Measurements from ENCODE around the gene RABIF.

The RABIF gene

GRCh38 chr1:202861420-202862132 is 27.4 kb downstream of the RABIF start:
- Histone ChIP-seq H3K9ac (ENCODE audit: low read length) (no peak overlapping the region), H3K4me3 (ENCODE audit: low read length) (peak overlapping the region; percentile 65), H3K36me3 (ENCODE audit: control insufficient read depth, insufficient read depth, low read length) (no peaks in the 10 kb centered on the region), H3K27me3 (ENCODE audit: control insufficient read depth, insufficient read depth, low read length) (no peaks in the 10 kb centered on the region), H3K4me1 (ENCODE audit: control insufficient read depth, insufficient read depth, low read length) (peaks cover 6% of the 10 kb centered on the region), H3K27ac (ENCODE audit: low read depth, low read length) (no peak overlapping the region)

DNA sequence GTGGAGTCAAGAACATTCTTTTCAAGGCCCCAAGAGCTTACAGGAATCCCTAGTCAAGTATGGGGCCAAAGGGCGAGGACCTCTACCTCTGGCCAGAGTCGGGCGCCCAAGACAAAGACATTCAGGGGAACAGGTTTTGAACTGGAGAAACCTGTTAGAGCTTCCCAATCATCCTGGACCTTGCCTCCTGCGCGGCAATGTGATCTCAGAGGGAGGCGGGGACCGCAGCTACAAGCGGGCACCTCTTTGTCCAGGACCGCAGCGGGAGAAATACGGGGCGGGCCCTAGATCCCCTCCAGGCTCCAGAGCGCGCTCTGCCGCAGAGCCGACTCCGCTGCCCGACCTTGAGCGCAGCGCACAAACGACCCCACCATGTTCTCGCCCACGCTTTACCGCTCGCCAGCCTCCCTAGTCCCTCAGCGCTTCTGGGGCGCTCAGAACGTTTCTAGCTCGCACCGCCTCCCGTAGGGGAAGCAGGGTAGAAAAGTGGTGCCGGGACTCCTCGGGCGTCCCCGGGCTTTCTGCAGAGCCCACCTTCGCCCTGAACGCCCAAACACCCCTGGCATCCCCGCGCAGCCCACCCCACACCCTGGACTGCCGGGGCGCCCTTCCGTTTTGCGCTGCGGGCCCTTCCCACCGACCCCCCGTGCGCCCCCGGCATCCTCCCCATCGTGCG is 28.1 kb downstream of the RABIF start:
- Histone ChIP-seq H3K36me3 (ENCODE audit: control insufficient read depth, insufficient read depth, low read length) (no peaks in the 10 kb centered on the region), H3K4me1 (ENCODE audit: control insufficient read depth, insufficient read depth, low read length) (peaks cover 6% of the 10 kb centered on the region), H3K4me3 (ENCODE audit: low read length) (peak overlapping the region; percentile 65), H3K27me3 (ENCODE audit: control insufficient read depth, insufficient read depth, low read length) (no peaks in the 10 kb centered on the region), H3K27ac (ENCODE audit: low read depth, low read length) (no peak overlapping the region), H3K9ac (ENCODE audit: low read length) (no peak overlapping the region)

DNA sequence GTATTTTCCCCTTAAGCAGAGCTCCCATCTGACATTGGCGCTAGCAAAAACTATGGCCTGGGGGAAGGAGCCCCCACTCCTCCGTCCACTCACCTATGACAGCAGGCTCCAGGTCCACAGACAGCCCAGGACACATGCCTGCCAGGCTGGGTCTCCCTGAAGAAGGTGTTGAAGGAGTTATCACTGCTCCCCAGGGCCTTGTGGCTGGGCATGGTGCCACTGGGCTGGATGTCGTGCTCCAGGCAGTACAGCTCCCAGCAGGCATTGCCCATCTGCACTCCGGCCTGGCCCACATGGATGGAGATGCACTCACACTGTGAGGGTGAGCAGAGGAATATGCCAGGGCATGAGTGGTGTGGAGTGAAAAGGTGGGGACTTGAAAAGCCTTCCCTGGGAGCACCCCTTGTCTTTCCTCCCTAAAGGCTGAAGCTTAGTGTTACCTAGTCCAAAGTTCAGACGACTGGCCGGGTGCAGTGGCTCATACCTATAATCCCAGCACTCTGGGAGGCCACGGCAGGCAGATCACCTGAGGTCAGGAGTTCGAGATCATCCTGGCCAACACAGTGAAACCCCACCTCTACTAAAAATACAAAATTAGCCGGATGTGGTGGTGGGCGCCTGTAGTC is 30.0 kb downstream of the RABIF start:
- no peak overlapping the region for H3K4me3 ChIP-seq (ENCODE audit: low read length)
- H3K4me1 ChIP-seq (ENCODE audit: control insufficient read depth, insufficient read depth, low read length): peaks cover 6% of the 10 kb centered on the region
- H3K27ac ChIP-seq (ENCODE audit: low read depth, low read length): peak overlapping the region; percentile 50
- no peaks in the 10 kb centered on the region for H3K27me3 ChIP-seq (ENCODE audit: control insufficient read depth, insufficient read depth, low read length)
- no peak overlapping the region for H3K9ac ChIP-seq (ENCODE audit: low read length)
- no peaks in the 10 kb centered on the region for H3K36me3 ChIP-seq (ENCODE audit: control insufficient read depth, insufficient read depth, low read length)

DNA sequence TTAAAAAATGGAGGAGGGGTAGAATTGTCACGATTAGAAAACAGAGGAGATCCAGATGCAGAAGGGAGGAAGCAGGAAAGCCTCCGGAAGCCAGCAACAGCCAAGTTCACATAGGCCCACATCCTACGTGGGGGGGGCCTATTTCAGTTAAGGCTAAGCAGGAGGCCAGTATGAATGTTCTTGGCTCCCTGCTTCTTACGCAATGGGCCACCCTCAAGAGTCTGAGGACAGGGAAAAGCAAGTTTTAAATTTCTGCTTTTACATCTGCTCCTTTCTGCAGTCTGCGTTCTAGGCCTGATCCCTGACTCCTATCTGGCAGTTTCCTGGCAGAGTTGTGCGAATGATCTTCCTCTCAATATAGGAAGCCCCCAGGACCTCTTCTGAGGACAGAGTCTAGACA is 30.6 kb downstream of the RABIF start:
- Histone ChIP-seq H3K4me3 (ENCODE audit: low read length) (no peak overlapping the region), H3K27me3 (ENCODE audit: control insufficient read depth, insufficient read depth, low read length) (no peaks in the 10 kb centered on the region), H3K4me1 (ENCODE audit: control insufficient read depth, insufficient read depth, low read length) (peaks cover 6% of the 10 kb centered on the region), H3K9ac (ENCODE audit: low read length) (no peak overlapping the region), H3K27ac (ENCODE audit: low read depth, low read length) (no peak overlapping the region), H3K36me3 (ENCODE audit: control insufficient read depth, insufficient read depth, low read length) (no peaks in the 10 kb centered on the region)

- Histone ChIP-seq H3K36me3 (ENCODE audit: control insufficient read depth, insufficient read depth, low read length) (no peaks in the 10 kb centered on the region), H3K27me3 (ENCODE audit: control insufficient read depth, insufficient read depth, low read length) (no peaks in the 10 kb centered on the region), H3K4me3 (ENCODE audit: low read length) (no peak overlapping the region), H3K27ac (ENCODE audit: low read depth, low read length) (no peak overlapping the region), H3K9ac (ENCODE audit: low read length) (no peak overlapping the region), H3K4me1 (ENCODE audit: control insufficient read depth, insufficient read depth, low read length) (peaks cover 6% of the 10 kb centered on the region)
Observed at GRCh38 chr1:202857136-202857610, 31.8 kb downstream of the RABIF start.

- Histone ChIP-seq H3K36me3 (ENCODE audit: control insufficient read depth, insufficient read depth, low read length) (no peaks in the 10 kb centered on the region), H3K9ac (ENCODE audit: low read length) (no peak overlapping the region), H3K4me1 (ENCODE audit: control insufficient read depth, insufficient read depth, low read length) (peaks cover 2% of the 10 kb centered on the region), H3K27ac (ENCODE audit: low read depth, low read length) (no peak overlapping the region), H3K4me3 (ENCODE audit: low read length) (no peak overlapping the region), H3K27me3 (ENCODE audit: control insufficient read depth, insufficient read depth, low read length) (no peaks in the 10 kb centered on the region)
Observed at GRCh38 chr1:202856014-202856413, 32.9 kb downstream of the RABIF start.

DNA sequence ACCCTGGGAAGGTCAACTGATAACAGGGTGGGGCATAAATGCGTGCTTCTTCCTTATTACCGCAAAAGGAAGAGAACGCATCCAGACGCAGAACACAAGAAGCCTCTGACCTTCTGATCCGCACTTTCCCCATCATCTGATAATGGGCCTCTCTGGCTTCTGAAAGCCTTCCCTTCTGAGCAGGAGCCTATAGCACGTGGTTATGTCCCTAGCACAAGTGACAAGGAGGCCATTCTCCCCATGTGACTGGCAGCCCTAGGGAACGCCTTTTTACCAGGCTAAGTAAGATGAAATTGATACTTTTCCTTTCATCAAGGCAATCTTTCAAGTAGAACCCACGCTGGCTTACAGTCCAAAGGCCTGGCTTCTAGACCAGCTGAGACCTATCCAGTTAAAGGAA is 34.2 kb downstream of the RABIF start:
- Histone ChIP-seq H3K4me3 (ENCODE audit: low read length) (no peak overlapping the region), H3K36me3 (ENCODE audit: control insufficient read depth, insufficient read depth, low read length) (no peaks in the 10 kb centered on the region), H3K4me1 (ENCODE audit: control insufficient read depth, insufficient read depth, low read length) (peaks cover 2% of the 10 kb centered on the region), H3K9ac (ENCODE audit: low read length) (no peak overlapping the region), H3K27ac (ENCODE audit: low read depth, low read length) (no peak overlapping the region), H3K27me3 (ENCODE audit: control insufficient read depth, insufficient read depth, low read length) (no peaks in the 10 kb centered on the region)

GRCh38 chr1:202852163-202852904 is 36.6 kb downstream of the RABIF start:
- no peaks in the 10 kb centered on the region for H3K36me3 ChIP-seq (ENCODE audit: control insufficient read depth, insufficient read depth, low read length)

DNA sequence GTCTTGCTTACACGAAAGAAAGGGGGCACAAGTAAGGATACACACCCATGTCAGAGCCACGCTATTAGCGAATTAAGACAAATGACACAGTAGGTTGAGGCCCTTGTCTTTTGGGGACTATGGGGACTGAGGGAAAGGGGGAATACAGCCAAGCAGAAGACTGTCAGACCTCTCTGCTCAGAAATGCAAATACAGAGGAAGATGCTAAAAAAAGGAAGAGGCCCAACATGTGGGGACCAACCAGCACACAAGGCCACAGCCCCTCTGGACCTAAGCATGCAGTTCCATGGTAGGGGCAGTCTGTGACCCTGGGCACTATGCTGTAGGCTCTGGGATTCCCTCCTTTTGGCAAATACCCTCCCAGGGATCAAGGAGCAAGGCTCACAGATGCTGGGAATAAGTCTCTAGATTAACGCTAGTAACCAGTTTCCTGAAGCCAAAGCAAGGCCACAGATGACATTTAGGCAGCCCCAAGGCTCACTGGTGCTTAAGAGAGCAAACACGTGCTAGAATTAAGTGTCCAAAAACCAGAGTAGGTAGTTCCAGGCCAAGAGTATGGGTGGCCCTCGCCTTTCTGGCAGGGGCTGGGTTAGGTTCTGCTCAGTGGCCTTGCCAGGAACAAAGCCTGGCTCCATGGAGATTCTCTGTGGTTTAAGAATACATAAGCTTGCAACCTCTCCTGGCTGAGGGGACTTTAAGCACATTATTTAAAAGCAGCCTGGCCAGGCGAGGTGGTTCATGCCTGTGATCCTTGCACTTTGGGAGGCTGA is 38.2 kb downstream of the RABIF start:
- H3K27me3 ChIP-seq (ENCODE audit: control insufficient read depth, insufficient read depth, low read length): no peaks in the 10 kb centered on the region
- H3K4me1 ChIP-seq (ENCODE audit: control insufficient read depth, insufficient read depth, low read length): no peaks in the 10 kb centered on the region
- H3K27ac ChIP-seq (ENCODE audit: low read depth, low read length): no peak overlapping the region
- H3K4me3 ChIP-seq (ENCODE audit: low read length): no peak overlapping the region
- H3K36me3 ChIP-seq (ENCODE audit: control insufficient read depth, insufficient read depth, low read length): no peaks in the 10 kb centered on the region
- H3K9ac ChIP-seq (ENCODE audit: low read length): no peak overlapping the region

More at GRCh38 chr1:202852163-202852904, 36.6 kb downstream of the RABIF start:
- no peaks in the 10 kb centered on the region for H3K27me3 ChIP-seq (ENCODE audit: control insufficient read depth, insufficient read depth, low read length)
- H3K27ac ChIP-seq (ENCODE audit: low read depth, low read length): no peak overlapping the region
- H3K4me3 ChIP-seq (ENCODE audit: low read length): no peak overlapping the region
- no peak overlapping the region for H3K9ac ChIP-seq (ENCODE audit: low read length)
- H3K4me1 ChIP-seq (ENCODE audit: control insufficient read depth, insufficient read depth, low read length): no peaks in the 10 kb centered on the region

- Histone ChIP-seq H3K27ac (ENCODE audit: low read depth, low read length) (no peak overlapping the region), H3K27me3 (ENCODE audit: control insufficient read depth, insufficient read depth, low read length) (no peaks in the 10 kb centered on the region), H3K36me3 (ENCODE audit: control insufficient read depth, insufficient read depth, low read length) (no peaks in the 10 kb centered on the region)
Observed at GRCh38 chr1:202848191-202848542, 40.8 kb downstream of the RABIF start.

GRCh38 chr1:202844935-202845334 is 44.0 kb downstream of the RABIF start:
- Histone ChIP-seq H3K27me3 (ENCODE audit: control insufficient read depth, insufficient read depth, low read length) (no peaks in the 10 kb centered on the region), H3K27ac (ENCODE audit: low read depth, low read length) (no peak overlapping the region), H3K4me1 (ENCODE audit: control insufficient read depth, insufficient read depth, low read length) (no peaks in the 10 kb centered on the region), H3K9ac (ENCODE audit: low read length) (no peak overlapping the region), H3K4me3 (ENCODE audit: low read length) (no peak overlapping the region), H3K36me3 (ENCODE audit: control insufficient read depth, insufficient read depth, low read length) (no peaks in the 10 kb centered on the region)

More at GRCh38 chr1:202848191-202848542, 40.8 kb downstream of the RABIF start:
- Histone ChIP-seq H3K4me1 (ENCODE audit: control insufficient read depth, insufficient read depth, low read length) (no peaks in the 10 kb centered on the region), H3K9ac (ENCODE audit: low read length) (no peak overlapping the region), H3K4me3 (ENCODE audit: low read length) (no peak overlapping the region)

Data from rectal smooth muscle tissue (tissue), 1 donor.